ENCODE results near the gene IL16. TPM values are rescaled to one million over a fixed set of nuclear protein-coding genes. Genes with fewer than 3 reads are reported as not detected.

Gene IL16
- polyA plus RNA-seq, 6 donors from 2014 or later, result 146 to 315 (median 222) TPM

DNA sequence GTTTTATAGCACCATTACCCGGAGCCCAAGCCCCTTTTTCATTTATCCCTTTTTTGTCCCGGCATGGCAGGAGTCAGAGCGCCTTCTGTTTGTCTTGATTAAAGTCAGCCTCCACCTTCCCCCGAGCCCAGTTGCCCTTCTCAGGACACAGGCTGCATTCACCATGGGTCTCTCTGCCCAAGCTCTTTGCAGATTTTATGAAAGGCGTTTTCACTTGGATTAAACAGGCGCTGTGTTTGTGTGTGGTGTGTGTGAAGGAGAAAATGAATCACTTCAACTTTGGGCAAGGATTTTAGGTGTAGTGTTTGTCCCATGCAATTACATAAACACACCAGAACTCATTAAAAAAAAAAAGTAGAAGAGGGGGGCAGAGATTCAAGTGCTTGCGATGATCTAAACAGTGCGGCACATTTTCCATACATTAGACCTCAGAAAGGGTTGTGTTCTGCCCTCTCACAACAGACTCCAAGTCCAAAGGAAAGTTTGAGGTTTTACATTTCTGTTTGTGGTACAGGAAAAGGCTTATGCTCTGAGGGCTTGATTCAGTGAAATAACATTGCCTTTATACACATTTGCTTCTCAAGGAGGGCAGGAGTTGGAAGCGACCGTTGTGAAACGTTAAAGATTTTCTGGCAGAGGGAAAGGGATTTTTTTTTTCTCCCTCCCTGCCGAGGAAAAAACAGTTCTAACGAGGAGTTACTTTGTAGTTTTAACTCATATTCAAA, 14.5 kb upstream of the IL16 start:
- H3K9me3 Mint-ChIP-seq, result peaks cover 0 to 2% (median 0%) of the 10 kb centered on the region in 7 donors
- H3K4me1 Mint-ChIP-seq, result no peaks in the 10 kb centered on the region
- DNase-seq, result no peak
- H3K27ac Mint-ChIP-seq, result no peak overlapping the region
- peaks cover 36 to 53% (median 48%) of the 10 kb centered on the region in 3 donors for H3K27me3 Mint-ChIP-seq
- no peaks in the 10 kb centered on the region for H3K36me3 Mint-ChIP-seq
- ATAC-seq (ENCODE audit: low read depth in 2 of 2), result no peak
- H3K4me3 Mint-ChIP-seq, result no peak overlapping the region

DNA sequence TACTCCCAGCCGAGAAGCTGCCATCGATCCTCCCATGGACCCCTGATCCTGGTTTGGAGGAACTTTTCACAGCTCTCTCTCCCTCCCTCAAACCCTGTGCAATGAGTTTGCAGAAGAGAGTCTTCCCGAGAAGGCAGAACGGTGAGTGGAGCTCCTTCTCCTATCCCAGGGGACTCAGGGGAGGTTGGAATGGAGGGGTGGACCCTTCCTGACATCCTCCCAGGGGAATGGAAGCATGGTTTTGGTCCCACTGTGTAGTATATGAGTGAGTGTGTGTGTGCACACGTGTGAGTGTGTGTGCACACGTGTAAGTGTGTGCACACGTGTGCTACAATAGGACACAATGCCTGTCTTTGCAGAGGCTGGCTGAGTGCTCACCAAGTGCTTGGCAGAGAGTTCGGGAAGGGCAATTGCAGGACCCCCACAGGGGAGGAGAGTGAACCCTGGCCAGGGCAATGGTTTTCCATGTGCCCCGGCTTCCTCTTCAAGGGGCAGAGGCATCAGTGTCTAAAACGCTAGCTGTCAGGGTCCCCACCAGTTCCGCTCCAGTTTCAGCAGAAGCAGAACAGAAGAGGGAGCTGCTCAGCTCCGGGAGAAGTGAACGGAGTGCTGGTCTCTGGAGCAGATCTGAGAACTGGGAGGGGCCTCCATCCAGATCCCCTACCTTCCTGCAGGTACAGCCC, 13.8 kb upstream of the IL16 start:
- Mint-ChIP-seq H3K4me3 (no peak overlapping the region), H3K27me3 (peaks cover 40 to 58% (median 49%) of the 10 kb centered on the region in 3 donors), H3K9me3 (peaks cover 0 to 2% (median 0%) of the 10 kb centered on the region in 7 donors), H3K36me3 (no peaks in the 10 kb centered on the region), H3K4me1 (no peaks in the 10 kb centered on the region), H3K27ac (peak overlapping the region in 1 of 6 donors; percentile 24)
- ATAC-seq (ENCODE audit: low read depth in 2 of 2), result no peak
- no peak for DNase-seq

DNA sequence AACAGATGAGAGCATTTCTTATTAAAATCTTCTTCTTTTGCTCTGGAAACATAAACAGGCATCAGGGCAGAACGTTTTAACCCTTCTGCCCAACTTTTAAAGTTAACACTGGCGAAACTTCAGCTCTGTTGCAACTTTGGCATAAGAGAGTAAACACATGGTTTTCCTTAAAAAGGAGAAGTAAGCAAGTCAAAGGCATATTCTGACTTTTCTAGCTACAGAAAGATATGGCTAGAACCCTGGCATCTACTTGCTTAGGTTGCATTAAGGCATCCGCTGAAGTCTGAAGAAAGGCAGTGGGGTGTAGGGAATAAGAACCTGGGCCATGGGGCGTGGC, 13.3 kb upstream of the IL16 start:
- Mint-ChIP-seq H3K36me3 (no peaks in the 10 kb centered on the region), H3K9me3 (peaks cover 0 to 2% (median 0%) of the 10 kb centered on the region in 7 donors), H3K4me1 (no peaks in the 10 kb centered on the region), H3K27ac (no peak overlapping the region), H3K27me3 (peaks cover 43 to 58% (median 54%) of the 10 kb centered on the region in 3 donors), H3K4me3 (no peak overlapping the region)
- DNase-seq (no peak), ATAC-seq (ENCODE audit: low read depth in 2 of 2) (no peak)

DNA sequence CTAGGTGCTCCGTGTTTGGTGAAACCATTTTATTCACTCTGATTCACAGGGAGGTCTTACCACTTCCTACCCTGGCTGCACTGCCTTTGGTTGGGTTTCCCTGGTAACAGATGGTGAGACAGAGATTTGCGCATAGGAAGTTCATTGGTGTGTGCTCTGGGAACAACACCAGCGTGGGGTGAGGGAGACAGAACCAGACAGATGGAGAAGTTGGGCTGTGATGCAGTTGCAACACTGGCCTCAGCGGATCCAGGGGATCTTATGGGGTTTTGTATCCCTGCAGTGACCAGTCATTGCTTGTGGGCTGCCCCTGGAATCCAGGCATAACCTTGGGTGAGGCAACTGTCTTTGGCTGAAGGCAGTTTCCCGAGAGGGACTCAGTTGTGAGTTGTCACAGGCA, 12.5 kb upstream of the IL16 start:
- Mint-ChIP-seq H3K4me3 (no peak overlapping the region), H3K4me1 (no peaks in the 10 kb centered on the region), H3K36me3 (no peaks in the 10 kb centered on the region), H3K27me3 (peaks cover 43 to 57% (median 54%) of the 10 kb centered on the region in 3 donors), H3K9me3 (peaks cover 0 to 2% (median 0%) of the 10 kb centered on the region in 7 donors), H3K27ac (no peak overlapping the region)
- ATAC-seq (ENCODE audit: low read depth in 2 of 2) (no peak), DNase-seq (no peak)

DNA sequence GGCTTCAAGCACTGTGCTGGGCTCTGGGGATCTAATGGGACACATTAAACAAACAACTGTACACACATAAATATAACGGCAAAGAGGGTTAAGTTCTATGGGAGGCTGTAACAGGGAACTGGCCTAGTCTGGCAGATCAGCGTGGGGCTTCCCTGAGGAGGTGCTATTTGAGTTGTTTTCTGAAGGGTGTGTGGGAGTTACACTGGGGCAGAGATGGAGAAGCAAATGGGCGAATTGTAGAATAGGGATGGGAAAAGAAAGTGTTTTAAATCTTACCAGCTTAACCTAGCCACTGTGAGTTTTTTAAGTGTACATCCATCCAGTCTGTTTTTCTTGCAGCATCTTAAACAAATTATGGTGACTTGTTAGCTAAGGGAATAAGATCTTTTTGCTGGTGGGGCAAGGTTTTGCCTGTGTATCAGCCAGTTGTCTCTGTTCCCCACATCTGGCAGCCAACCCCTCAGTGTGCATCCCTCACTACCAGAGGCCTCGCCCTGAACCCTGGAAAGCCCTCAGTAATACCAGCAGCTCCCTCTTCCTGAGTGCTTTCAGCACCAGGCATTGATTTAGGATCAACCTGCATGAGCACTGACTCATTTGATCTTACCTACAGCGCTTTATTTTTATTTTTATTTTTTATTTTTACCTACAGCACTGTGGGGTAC, 10.9 kb upstream of the IL16 start:
- ATAC-seq (ENCODE audit: low read depth in 2 of 2), result no peak
- no peak for DNase-seq
- Mint-ChIP-seq H3K27ac (peak overlapping the region in 2 of 6 donors; percentile 27 to 51), H3K9me3 (peaks cover 0 to 2% (median 0%) of the 10 kb centered on the region in 7 donors), H3K36me3 (no peaks in the 10 kb centered on the region), H3K4me3 (no peak overlapping the region), H3K4me1 (no peaks in the 10 kb centered on the region), H3K27me3 (peaks cover 43 to 53% (median 50%) of the 10 kb centered on the region in 3 donors)

DNA sequence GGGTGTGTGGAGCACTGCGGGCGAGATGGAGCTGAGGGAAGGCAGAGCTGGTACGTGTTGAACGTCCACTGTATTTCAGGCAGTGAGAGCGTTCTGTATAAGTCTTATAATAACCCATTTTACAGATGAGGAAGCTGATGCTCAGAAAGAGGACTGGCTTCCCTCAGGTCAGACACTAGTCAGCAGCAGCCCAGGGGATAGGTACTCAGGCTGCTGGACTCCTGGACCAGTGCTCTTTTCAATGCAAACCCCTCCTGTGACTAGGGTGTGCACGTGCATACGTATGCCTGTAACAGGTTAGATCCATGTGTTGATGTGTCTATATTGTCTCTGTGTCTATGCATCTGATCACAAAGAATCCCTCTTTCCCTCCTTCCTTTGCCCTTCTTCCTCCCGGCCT, 8.3 kb upstream of the IL16 start:
- Mint-ChIP-seq H3K4me3 (no peak overlapping the region), H3K27me3 (peaks cover 34 to 39% (median 37%) of the 10 kb centered on the region in 3 donors), H3K4me1 (no peaks in the 10 kb centered on the region)

DNA sequence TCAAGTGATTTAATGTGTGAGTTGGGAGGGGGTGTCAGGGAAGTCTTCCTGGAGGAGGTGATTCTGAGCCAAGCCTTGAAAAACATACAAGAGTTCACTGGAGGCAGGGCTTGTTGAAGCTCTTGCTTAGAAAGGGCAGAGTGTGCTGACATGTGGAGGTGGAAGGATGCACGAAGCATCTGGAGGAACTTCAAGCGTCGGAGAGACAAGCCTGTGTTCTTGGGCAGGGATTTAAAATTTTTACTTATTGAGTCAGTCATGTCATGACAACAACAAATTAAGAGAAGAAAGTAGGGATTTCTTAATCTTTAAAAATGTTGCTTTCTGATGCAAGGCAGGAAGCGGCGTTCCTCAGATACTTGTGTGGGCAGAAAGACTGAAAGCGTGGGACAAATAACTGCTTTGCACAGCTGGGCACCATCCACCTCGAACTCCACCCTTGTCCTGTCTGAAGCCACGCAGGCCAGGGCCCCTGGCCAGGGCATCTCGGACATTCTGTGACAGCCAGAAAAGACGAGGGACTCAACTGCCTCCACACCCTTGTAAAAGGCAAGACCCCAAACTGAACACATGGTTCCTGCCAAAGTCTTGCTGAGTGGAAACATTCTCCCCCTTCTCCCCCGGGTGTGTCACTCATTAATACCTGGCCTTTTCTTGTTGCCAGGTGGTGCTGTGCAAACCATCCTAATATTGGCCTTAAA, 6.9 kb upstream of the IL16 start:
- H3K4me1 Mint-ChIP-seq, result no peaks in the 10 kb centered on the region
- H3K36me3 Mint-ChIP-seq, result no peaks in the 10 kb centered on the region
- H3K4me3 Mint-ChIP-seq, result no peak overlapping the region
- ATAC-seq (ENCODE audit: low read depth in 2 of 2) (no peak), DNase-seq (no peak)
- H3K27me3 Mint-ChIP-seq, result peaks cover 24 to 31% (median 30%) of the 10 kb centered on the region in 3 donors
- peaks cover 0 to 2% (median 0%) of the 10 kb centered on the region in 7 donors for H3K9me3 Mint-ChIP-seq
- no peak overlapping the region for H3K27ac Mint-ChIP-seq

More for the DNA sequence above, 8.3 kb upstream of the IL16 start:
- ATAC-seq (ENCODE audit: low read depth in 2 of 2) (no peak), DNase-seq (no peak)
- Mint-ChIP-seq H3K36me3 (no peaks in the 10 kb centered on the region), H3K9me3 (peaks cover 0 to 2% (median 0%) of the 10 kb centered on the region in 7 donors), H3K27ac (no peak overlapping the region)

DNA sequence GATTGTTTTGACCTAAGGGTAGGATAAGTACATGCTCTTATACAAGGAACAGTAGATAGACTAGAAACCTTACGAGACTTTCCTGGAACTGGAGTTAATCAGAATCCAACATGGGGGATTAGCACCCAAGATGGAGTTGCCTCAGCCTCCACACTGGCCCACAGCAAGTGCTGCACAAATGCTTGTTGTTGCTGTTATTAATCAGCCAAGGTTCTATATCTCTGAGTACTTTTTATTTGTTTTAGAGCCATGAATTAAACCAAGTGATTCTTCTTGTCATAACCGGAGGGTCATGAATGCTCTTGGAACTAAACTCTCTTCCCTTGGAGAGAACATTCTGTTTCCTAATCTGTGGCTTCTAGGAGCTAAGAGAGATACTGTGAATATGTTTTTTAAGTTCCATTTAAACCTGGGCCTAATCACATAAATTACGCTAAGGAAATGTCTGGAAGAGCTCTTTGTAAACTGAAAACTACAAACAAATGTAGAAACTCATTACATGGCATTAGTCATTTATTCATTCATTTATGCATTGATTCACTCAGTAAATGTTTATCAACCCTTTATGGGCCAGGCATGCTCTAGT, 5.7 kb upstream of the IL16 start:
- DNase-seq (no peak), ATAC-seq (ENCODE audit: low read depth in 2 of 2) (no peak)
- Mint-ChIP-seq H3K4me1 (no peaks in the 10 kb centered on the region), H3K9me3 (no peaks in the 10 kb centered on the region), H3K36me3 (no peaks in the 10 kb centered on the region), H3K4me3 (no peak overlapping the region), H3K27me3 (peaks cover 12 to 36% (median 29%) of the 10 kb centered on the region in 3 donors), H3K27ac (no peak overlapping the region)

DNA sequence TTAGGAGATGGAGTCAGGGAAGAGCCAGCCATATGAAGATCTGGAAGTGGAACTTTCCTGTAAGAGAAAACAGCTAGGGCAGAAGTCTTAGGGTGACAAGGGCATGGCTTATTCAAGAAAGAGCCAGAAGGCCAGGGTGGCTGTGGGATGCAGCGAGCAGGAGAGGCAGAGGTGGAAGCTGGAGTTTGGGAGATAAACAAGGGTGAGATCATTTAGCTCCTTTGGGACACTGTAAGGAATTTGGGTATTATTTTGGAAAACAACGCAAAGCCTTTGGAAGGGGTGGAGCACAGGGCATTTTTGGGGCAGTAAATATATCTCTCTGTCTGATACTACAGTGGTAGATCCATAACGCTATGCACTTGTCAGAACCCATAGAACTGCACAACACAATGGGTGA, 5.0 kb upstream of the IL16 start:
- Mint-ChIP-seq H3K36me3 (no peaks in the 10 kb centered on the region), H3K4me1 (no peaks in the 10 kb centered on the region), H3K27ac (no peak overlapping the region), H3K4me3 (no peak overlapping the region), H3K27me3 (peaks cover 14 to 39% (median 29%) of the 10 kb centered on the region in 3 donors), H3K9me3 (no peaks in the 10 kb centered on the region)
- DNase-seq (no peak), ATAC-seq (ENCODE audit: low read depth in 2 of 2) (no peak)

DNA sequence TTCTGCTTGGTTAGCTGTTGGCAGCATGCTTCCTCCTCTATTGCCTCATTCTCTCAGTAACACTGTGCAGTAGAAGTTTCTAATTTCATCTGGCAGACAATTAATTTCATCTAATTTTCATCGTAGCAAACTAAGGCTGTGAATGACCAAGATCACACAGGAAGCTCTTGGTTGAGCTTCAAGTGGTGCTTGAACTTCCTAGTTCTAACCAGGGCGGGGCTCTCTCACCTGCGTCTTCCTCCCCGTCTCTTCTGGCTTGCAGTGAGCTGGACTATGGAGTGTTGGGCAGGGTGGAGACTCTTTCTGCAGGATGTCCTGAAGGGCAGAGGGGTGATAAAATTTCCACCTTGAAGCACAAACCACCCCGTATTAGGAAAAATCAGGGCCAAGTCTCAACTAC, 2.0 kb upstream of the IL16 start:
- Mint-ChIP-seq H3K36me3 (no peaks in the 10 kb centered on the region), H3K27ac (no peak overlapping the region), H3K27me3 (peaks cover 18 to 36% (median 31%) of the 10 kb centered on the region in 3 donors), H3K9me3 (peaks cover 0 to 2% (median 0%) of the 10 kb centered on the region in 7 donors), H3K4me3 (no peak overlapping the region), H3K4me1 (peaks cover 2 to 8% (median 4%) of the 10 kb centered on the region in 3 donors)
- DNase-seq (no peak), ATAC-seq (ENCODE audit: low read depth in 2 of 2) (no peak)

DNA sequence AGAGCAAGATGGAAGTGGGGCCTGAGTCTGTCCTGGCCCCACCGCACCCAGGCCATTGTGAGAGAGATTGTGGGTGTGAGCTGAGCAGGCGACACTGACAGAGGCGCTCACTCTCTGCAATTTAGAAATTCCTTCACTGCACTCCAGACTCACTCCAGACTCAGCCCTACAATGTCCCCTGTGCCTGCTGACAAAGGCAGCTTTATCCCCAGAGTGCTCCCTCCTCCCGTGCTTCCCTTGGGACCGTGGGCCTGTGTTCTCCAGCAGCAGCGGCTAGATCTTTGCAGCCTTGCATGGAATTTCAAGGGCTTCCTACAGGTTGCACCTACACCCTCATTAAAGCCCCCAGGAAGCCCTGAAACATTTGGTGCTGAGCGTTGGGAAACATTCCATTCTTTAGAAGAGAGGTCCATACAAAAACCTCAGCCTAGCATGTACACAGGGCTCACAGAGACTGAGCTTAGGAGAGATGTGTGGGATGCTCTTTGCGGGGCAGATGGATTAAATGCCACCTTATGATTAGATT, 1.3 kb upstream of the IL16 start:
- Mint-ChIP-seq H3K9me3 (peaks cover 0 to 2% (median 0%) of the 10 kb centered on the region in 7 donors), H3K4me3 (no peak overlapping the region), H3K27ac (no peak overlapping the region)

DNA sequence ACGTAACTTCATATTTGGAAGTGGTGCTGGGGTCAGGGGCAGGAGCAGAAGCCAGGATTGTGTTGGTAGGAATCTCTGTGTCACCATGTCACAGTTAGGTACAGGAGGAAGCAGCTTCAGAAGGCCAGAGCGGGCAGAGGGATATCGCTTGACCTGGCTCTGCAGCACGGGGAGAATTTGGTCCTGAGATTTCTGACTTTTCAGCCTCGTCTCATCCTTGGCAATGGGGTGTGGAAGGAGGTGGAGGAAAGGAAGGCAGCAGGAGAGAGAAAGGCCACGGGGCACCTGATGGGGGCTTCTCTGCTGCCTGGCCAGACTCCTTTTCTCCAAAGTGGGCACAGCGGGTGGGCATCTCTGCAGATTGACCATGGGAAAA, 564 bp downstream of the IL16 start:
- Mint-ChIP-seq H3K27ac (no peak overlapping the region), H3K4me1 (peaks cover 2 to 9% (median 4%) of the 10 kb centered on the region in 3 donors), H3K36me3 (no peaks in the 10 kb centered on the region), H3K4me3 (no peak overlapping the region), H3K9me3 (peaks cover 0 to 2% (median 0%) of the 10 kb centered on the region in 7 donors), H3K27me3 (peaks cover 8 to 35% (median 31%) of the 10 kb centered on the region in 3 donors)
- ATAC-seq (ENCODE audit: low read depth in 2 of 2) (no peak), DNase-seq (no peak)

More for the DNA sequence above, 1.3 kb upstream of the IL16 start:
- no peak for DNase-seq
- no peak for ATAC-seq (ENCODE audit: low read depth in 2 of 2)
- H3K36me3 Mint-ChIP-seq, result no peaks in the 10 kb centered on the region
- peaks cover 18 to 36% (median 31%) of the 10 kb centered on the region in 3 donors for H3K27me3 Mint-ChIP-seq
- H3K4me1 Mint-ChIP-seq, result peaks cover 2 to 9% (median 4%) of the 10 kb centered on the region in 3 donors

Data from naive B cell (primary cell).